PC-9 (cell line): ENCODE measurements around the gene GCFC2. TPM values are rescaled to one million over a fixed set of nuclear protein-coding genes. Genes with fewer than 3 reads are reported as not detected.

Source experiments
- BruUV-seq: library from RNA; stranded (reverse); fragments of 400-500 nt; replicated peaks from 2 replicates; lab custom pipeline; 2021; lab: Mats Ljungman, UMichigan
- CTCF ChIA-PET: fragments of 300-600 bp; sonication (Branson Sonifier 250); formaldehyde crosslinking; loops from one replicate; lab custom pipeline; 2022; ENCODE audit warnings: antibody characterized with exemption; lab: Charles Lee
- POLR2A ChIA-PET: fragments of 300-600 bp; sonication (Branson Sonifier 250); formaldehyde crosslinking; loops from one replicate; lab custom pipeline; 2022; ENCODE audit warnings: antibody characterized with exemption; ENCODE audit not compliant: unreplicated experiment; lab: Charles Lee
- DNase-seq, 2 experiments: peaks; one replicate each; pipeline versions ENCODE4 v3.0.0 to v3.0.0-alpha.2; 2015 to 2022; ENCODE audit warnings: mixed read lengths in 1 of 2
- H2AFZ ChIP-seq: fragments of 200-600 bp; sonication (generic); 2 replicates; pipeline ENCODE4 v1.8.1; 2017; ENCODE audit warnings: antibody characterized with exemption
- H3F3A ChIP-seq: fragments of 200-600 bp; sonication (generic); 2 replicates; pipeline ENCODE4 v1.8.1; 2017; ENCODE audit warnings: antibody characterized with exemption, mild to moderate bottlenecking, low read depth; ENCODE audit not compliant: insufficient read depth
- H3K27ac ChIP-seq: fragments of 200-600 bp; sonication (generic); 2 replicates; pipeline ENCODE4 v1.6.1; 2016; ENCODE audit warnings: mixed run types
- H3K27me3 ChIP-seq: fragments of 200-600 bp; sonication (generic); 2 replicates; pipeline ENCODE4 v1.6.1; 2016; ENCODE audit warnings: low read depth, mixed run types; ENCODE audit not compliant: insufficient read depth
- H3K36me3 ChIP-seq: fragments of 200-600 bp; sonication (generic); 2 replicates; pipeline ENCODE4 v1.6.1; 2016; ENCODE audit warnings: low read depth, mixed run types
- H3K4me1 ChIP-seq: fragments of 200-600 bp; sonication (generic); replicated peaks from 2 replicates; pipeline ENCODE4 v1.6.1; 2016; ENCODE audit warnings: mixed run types; ENCODE audit not compliant: insufficient read depth
- H3K4me2 ChIP-seq: fragments of 200-600 bp; sonication (generic); 2 replicates; pipeline ENCODE4 v1.6.1; 2017; ENCODE audit warnings: mixed run types
- H3K4me3 ChIP-seq: fragments of 200-600 bp; sonication (generic); 2 replicates; pipeline ENCODE4 v1.6.1; 2016; ENCODE audit warnings: mixed run types
- H3K79me2 ChIP-seq: fragments of 200-600 bp; sonication (generic); 2 replicates; pipeline ENCODE4 v1.6.1; 2017; ENCODE audit warnings: low read depth, mixed run types
- H3K9me2 ChIP-seq: fragments of 200-600 bp; sonication (generic); 2 replicates; pipeline ENCODE4 v1.8.1; 2017; ENCODE audit warnings: mild to moderate bottlenecking; ENCODE audit not compliant: insufficient read depth
- H3K9me3 ChIP-seq: fragments of 200-600 bp; sonication (generic); 2 replicates; pipeline ENCODE4 v1.8.1; 2016; ENCODE audit warnings: low read depth; ENCODE audit not compliant: insufficient read depth
- H4K20me1 ChIP-seq: fragments of 200-600 bp; sonication (generic); 2 replicates; pipeline ENCODE4 v1.8.1; 2017; ENCODE audit not compliant: insufficient read depth
- EZH2 ChIP-seq: fragments of 200-600 bp; sonication (generic); IDR thresholded peaks from 2 replicates; pipeline ENCODE4 v1.8.0; 2017; ENCODE audit warnings: antibody characterized with exemption, low read depth
- intact Hi-C: fragments of 100-400 bp; cut with micrococcal nuclease; formaldehyde crosslinking; loops from one replicate; pipeline ENCODE4 v1.10.0; 2022; ENCODE audit not compliant: unreplicated experiment
- total RNA-seq: library from RNA; stranded (reverse); gene quantifications from 2 replicates; pipeline ENCODE4 v1.2.3, GENCODE V29; 2021
- TF ChIP-seq, protein P1 (sequence below): fragments of 200-600 bp; sonication (generic); conservative IDR thresholded peaks from 2 replicates; pipeline ENCODE4 v1.6.1; 2017; ENCODE audit warnings: mixed run types, antibody characterized with exemption, mild to moderate bottlenecking, moderate library complexity

The GCFC2 gene
- total RNA-seq, 1 experiment from 2014 or later: 15.7 TPM

DNA sequence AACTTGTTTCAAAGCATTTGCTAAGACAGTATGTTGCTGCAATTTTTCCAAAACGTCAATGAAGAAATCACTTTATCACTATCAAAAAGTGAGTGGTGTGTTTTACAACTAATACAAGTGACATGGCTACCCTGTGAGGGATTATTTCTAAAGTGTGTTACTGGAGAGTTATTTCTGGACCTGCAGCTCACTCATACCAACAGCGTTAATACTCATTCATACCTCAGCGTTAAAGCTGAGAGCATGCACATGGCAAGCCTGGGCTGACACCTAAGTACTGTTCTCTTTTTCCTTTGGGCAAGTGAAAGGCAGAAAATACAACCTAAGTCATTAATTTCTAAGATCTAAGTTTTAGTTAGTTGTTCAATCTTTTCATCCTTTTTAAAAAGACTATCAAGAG lies 77.1 kb downstream of the GCFC2 start:
- POLR2A ChIA-PET: no interaction called here

DNA sequence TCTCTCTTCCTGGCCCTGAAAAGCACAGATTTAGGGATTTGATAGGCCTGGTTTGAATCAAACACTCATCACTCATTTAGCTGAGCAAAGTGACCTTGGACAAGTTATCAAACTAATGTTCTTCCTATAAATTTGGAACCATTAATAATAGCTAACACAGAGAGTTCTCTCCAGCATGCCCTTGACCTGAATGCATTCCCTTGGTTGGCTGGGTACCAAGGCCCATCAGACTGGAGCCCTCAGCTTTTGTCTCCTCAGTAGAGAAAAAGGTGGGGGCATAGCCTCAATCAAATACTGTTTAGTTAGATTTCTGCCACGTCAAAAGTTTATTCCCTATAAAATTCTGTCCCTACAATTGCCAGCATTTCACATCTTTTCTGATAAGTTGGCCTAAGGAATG lies 77.9 kb downstream of the GCFC2 start:
- no peaks in the 10 kb centered on the region for H3K27me3 ChIP-seq
- TF ChIP-seq EZH2: no peak
- TF ChIP-seq, protein P1, sequence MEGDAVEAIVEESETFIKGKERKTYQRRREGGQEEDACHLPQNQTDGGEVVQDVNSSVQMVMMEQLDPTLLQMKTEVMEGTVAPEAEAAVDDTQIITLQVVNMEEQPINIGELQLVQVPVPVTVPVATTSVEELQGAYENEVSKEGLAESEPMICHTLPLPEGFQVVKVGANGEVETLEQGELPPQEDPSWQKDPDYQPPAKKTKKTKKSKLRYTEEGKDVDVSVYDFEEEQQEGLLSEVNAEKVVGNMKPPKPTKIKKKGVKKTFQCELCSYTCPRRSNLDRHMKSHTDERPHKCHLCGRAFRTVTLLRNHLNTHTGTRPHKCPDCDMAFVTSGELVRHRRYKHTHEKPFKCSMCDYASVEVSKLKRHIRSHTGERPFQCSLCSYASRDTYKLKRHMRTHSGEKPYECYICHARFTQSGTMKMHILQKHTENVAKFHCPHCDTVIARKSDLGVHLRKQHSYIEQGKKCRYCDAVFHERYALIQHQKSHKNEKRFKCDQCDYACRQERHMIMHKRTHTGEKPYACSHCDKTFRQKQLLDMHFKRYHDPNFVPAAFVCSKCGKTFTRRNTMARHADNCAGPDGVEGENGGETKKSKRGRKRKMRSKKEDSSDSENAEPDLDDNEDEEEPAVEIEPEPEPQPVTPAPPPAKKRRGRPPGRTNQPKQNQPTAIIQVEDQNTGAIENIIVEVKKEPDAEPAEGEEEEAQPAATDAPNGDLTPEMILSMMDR: no peak
- H3K4me2 ChIP-seq: no peak overlapping the region
- no peaks in the 10 kb centered on the region for H3K36me3 ChIP-seq
- no peaks in the 10 kb centered on the region for H3K9me2 ChIP-seq
- intact Hi-C loops: no loop called here
- DNase-seq: no peak
- H3K9me3 ChIP-seq: no peaks in the 10 kb centered on the region
- H3K27ac ChIP-seq: no peak overlapping the region
- ChIA-PET POLR2A (no interaction called here), CTCF (no interaction called here)
- H2AFZ ChIP-seq: no peak overlapping the region
- no peaks in the 10 kb centered on the region for H4K20me1 ChIP-seq
- H3K4me3 ChIP-seq: no peak overlapping the region
- BruUV-seq: no TSS peak
- H3K4me1 ChIP-seq: peaks cover 13% of the 10 kb centered on the region
- no peaks in the 10 kb centered on the region for H3K79me2 ChIP-seq
- H3F3A ChIP-seq: peaks cover 11% of the 10 kb centered on the region; the same call in 1 of the 2 replicates

More for the DNA sequence above, 77.1 kb downstream of the GCFC2 start:
- Histone ChIP-seq H4K20me1 (no peaks in the 10 kb centered on the region), H3K4me1 (peaks cover 13% of the 10 kb centered on the region), H3K4me2 (no peak overlapping the region), H3K79me2 (no peaks in the 10 kb centered on the region), H3K9me3 (no peaks in the 10 kb centered on the region), H3K27me3 (no peaks in the 10 kb centered on the region), H3K27ac (no peak overlapping the region), H3K36me3 (no peaks in the 10 kb centered on the region), H3K4me3 (no peak overlapping the region), H2AFZ (no peak overlapping the region), H3F3A (peaks cover 11% of the 10 kb centered on the region; the same call in 1 of the 2 replicates), H3K9me2 (no peaks in the 10 kb centered on the region)
- DNase-seq: no peak
- intact Hi-C loops: no loop called here
- CTCF ChIA-PET: no interaction called here
- BruUV-seq: no TSS peak
- TF ChIP-seq EZH2: no peak
- TF ChIP-seq, protein P1: no peak

DNA sequence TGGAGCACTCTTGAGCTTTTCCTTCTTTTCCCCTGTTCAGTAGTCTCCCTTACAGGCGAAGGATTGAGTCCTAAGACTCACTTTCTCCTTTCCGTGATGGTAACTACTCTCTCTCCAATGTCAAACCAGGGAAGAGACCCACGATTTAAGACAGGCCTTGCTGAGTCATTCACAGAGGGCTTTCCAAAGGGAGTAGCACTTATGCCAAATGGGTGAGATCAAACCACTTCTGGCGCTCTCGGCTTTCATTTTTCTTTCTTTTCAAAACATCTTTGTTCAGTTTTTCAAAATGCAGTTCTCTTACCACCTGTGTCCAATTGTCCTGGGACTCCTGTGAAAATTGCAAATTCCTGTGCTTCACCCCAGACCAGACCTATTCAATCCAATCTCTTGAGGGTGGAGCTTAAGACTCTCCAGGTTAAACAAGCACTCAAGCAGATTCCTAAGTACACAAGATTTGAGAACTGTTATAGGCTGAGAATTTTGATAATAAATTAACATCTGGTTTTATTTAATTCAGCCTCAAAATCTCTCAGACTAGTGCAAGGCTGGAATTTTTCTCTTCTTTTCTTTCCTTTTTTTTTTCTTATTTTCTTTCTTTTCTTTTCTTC lies 78.5 kb downstream of the GCFC2 start:
- no peaks in the 10 kb centered on the region for H4K20me1 ChIP-seq
- H3K9me2 ChIP-seq: no peaks in the 10 kb centered on the region
- ChIA-PET CTCF (no interaction called here), POLR2A (no interaction called here)
- no TSS peak for BruUV-seq
- intact Hi-C loops: no loop called here
- H3K4me2 ChIP-seq: no peak overlapping the region
- H2AFZ ChIP-seq: no peak overlapping the region
- H3K36me3 ChIP-seq: no peaks in the 10 kb centered on the region
- no peaks in the 10 kb centered on the region for H3K27me3 ChIP-seq
- peaks cover 13% of the 10 kb centered on the region for H3K4me1 ChIP-seq
- H3K9me3 ChIP-seq: no peaks in the 10 kb centered on the region
- no peaks in the 10 kb centered on the region for H3K79me2 ChIP-seq
- H3K4me3 ChIP-seq: no peak overlapping the region
- TF ChIP-seq, protein P1: no peak
- TF ChIP-seq EZH2: no peak
- no peak overlapping the region for H3K27ac ChIP-seq
- H3F3A ChIP-seq: peaks cover 11% of the 10 kb centered on the region; the same call in 1 of the 2 replicates
- DNase-seq: peak in 1 of 2 experiments; percentile 24
